HepG2 (cell line): ENCODE data around the gene TMEM116. TPM values are rescaled to one million over a fixed set of nuclear protein-coding genes. Genes with fewer than 3 reads are reported as not detected.

ENCODE experiments used
- BCLAF1 ChIP-seq: fragments of 450-650 bp; IDR thresholded peaks from 2 replicates; pipeline ENCODE4 v1.6.1; 2017; ENCODE audit warnings: mild to moderate bottlenecking
- CENPT ChIP-seq: sonication (generic); formaldehyde crosslinking; IDR thresholded peaks from 2 replicates; pipeline ENCODE4 v1.8.0; 2022; ENCODE audit warnings: low read depth, mild to moderate bottlenecking, moderate library complexity, missing genetic modification reagents
- DBP ChIP-seq: sonication (generic); formaldehyde crosslinking; IDR thresholded peaks from 2 replicates; pipeline ENCODE4 v1.4.0; 2020; ENCODE audit warnings: missing genetic modification reagents; ENCODE audit errors: not compliant biosample characterization
- DMAP1 ChIP-seq: IDR thresholded peaks from 2 replicates; pipeline ENCODE4 v1.6.1; 2016
- GPN1 ChIP-seq: sonication (generic); formaldehyde crosslinking; IDR thresholded peaks from 2 replicates; pipeline ENCODE4 v1.5.1; 2020; ENCODE audit warnings: missing genetic modification reagents, borderline replicate concordance
- HMG20B ChIP-seq: conservative IDR thresholded peaks from 2 replicates; pipeline ENCODE4 v1.6.1; 2016; ENCODE audit warnings: missing genetic modification reagents, missing compliant biosample characterization
- MLLT10 ChIP-seq: sonication (generic); formaldehyde crosslinking; IDR thresholded peaks from 2 replicates; pipeline ENCODE4 v1.4.0; 2020; ENCODE audit warnings: missing genetic modification reagents
- MTA3 ChIP-seq: sonication (generic); formaldehyde crosslinking; IDR thresholded peaks from 2 replicates; pipeline ENCODE4 v1.4.0; 2020; ENCODE audit warnings: missing genetic modification reagents
- NFYC ChIP-seq: IDR thresholded peaks from 2 replicates; pipeline ENCODE4 v1.6.1; 2016; ENCODE audit warnings: missing genetic modification reagents, missing compliant biosample characterization
- TCF7L2 ChIP-seq: IDR thresholded peaks from 2 replicates; pipeline ENCODE4 v1.6.1; 2011; ENCODE audit warnings: mild to moderate bottlenecking, low read depth, low read length, moderate library complexity
- TSC22D2 ChIP-seq: sonication (generic); formaldehyde crosslinking; IDR thresholded peaks from 2 replicates; pipeline ENCODE4 v1.5.1; 2020; ENCODE audit warnings: missing genetic modification reagents, mild to moderate bottlenecking, borderline replicate concordance
- ZFP36 ChIP-seq: fragments of 150-350 bp; IDR thresholded peaks from 2 replicates; pipeline ENCODE4 v1.6.1; 2018; ENCODE audit warnings: borderline replicate concordance, low read length, low read depth; ENCODE audit not compliant: partially characterized antibody
- ZFP36L2 ChIP-seq: sonication (generic); formaldehyde crosslinking; IDR thresholded peaks from 2 replicates; pipeline ENCODE4 v1.4.0; 2020; ENCODE audit warnings: missing genetic modification reagents
- ZKSCAN5 ChIP-seq: sonication (generic); formaldehyde crosslinking; IDR thresholded peaks from 2 replicates; pipeline ENCODE4 v1.5.1; 2020; ENCODE audit warnings: mild to moderate bottlenecking, missing genetic modification reagents
- ZNF275 ChIP-seq: sonication (generic); formaldehyde crosslinking; IDR thresholded peaks from 2 replicates; pipeline ENCODE4 v1.8.0; 2022; ENCODE audit warnings: missing genetic modification reagents, mild to moderate bottlenecking, inconsistent platforms, borderline replicate concordance
- ZSCAN31 ChIP-seq: sonication (generic); formaldehyde crosslinking; IDR thresholded peaks from 2 replicates; pipeline ENCODE4 v1.5.0; 2020; ENCODE audit warnings: low read depth, mild to moderate bottlenecking, missing genetic modification reagents
- polyA plus RNA-seq, 8 experiments: library from polyadenylated mRNA; depleted of rRNA in 3 of 8; stranded (reverse) in 7 of 8; unstranded in 1 of 8; fragments of >200 nt; fragmentation: Illumina TruSeq in 4 of 8; extraction: Trizol in 4 of 8; gene quantifications; 2 replicates each; pipeline versions ENCODE4 v1.2.1 to v1.2.3, GENCODE V29; 2011 to 2016; ENCODE audit warnings: low read depth in 4 of 8, missing spikeins in 1 of 8, mixed read lengths in 1 of 8; ENCODE audit not compliant: insufficient read depth in 1 of 8
- total RNA-seq, 5 experiments: library from RNA; depleted of rRNA; stranded (reverse); fragments of >200 nt; fragmentation: Illumina TruSeq; extraction: Trizol; gene quantifications; 2 replicates each; pipeline ENCODE4 v1.2.3, GENCODE V29; 2016; ENCODE audit warnings: low read depth in 1 of 5
- TF ChIP-seq, protein P1 (sequence below): sonication (generic); formaldehyde crosslinking; IDR thresholded peaks from 2 replicates; pipeline ENCODE4 v1.5.0; 2020; ENCODE audit warnings: missing genetic modification reagents, mild to moderate bottlenecking, borderline replicate concordance
- TF ChIP-seq, protein P2 (sequence below): sonication (generic); formaldehyde crosslinking; IDR thresholded peaks from 2 replicates; pipeline ENCODE4 v1.5.0; 2020; ENCODE audit warnings: mild to moderate bottlenecking, missing genetic modification reagents, borderline replicate concordance

Gene TMEM116
- total and polyA plus RNA-seq, 2 of the 13 experiments (the other 11 are each of a cell fraction or from before 2014, with no cell fraction given) = 14.0 to 17.8 TPM

DNA sequence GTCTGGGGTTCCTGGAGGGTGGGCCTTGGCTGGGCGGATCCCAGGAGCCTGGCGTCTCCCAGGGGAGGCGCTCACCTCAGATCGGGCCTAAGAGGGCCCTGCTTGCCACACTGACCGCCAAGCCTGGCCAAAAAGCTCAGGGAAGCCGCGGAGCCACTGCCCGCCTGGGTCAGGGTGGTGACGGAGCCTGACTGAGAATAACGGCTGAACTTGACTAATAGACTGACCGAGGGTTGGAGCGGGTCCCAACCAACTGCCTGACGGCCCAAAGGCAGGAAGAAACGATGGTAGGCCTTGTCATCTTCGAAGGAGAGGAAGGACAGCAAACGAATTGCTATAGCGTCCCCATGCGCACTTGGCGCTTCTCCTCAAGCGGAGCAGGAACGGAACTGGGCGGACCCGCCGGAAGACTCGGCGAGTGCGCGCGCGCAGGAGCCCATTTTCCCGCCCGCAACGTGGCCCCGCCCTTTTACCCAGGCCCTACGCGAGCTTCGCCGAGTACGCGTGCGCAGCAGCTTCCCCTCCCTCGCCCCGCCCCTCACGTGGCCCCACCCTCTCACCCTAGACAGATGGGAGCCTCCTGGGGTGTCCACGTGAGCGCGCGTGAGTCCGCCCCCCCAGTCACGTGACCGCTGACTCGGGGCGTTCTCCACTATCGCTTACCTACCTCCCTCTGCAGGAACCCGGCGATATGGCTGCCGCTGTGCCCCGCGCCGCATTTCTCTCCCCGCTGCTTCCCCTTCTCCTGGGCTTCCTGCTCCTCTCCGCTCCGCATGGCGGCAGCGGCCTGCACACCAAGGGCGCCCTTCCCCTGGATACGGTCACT lies at the start of gene TMEM116, which contains the start of gene ERP29 (continued):
- no peak for TF ChIP-seq BCLAF1
- TF ChIP-seq ZSCAN31 = no peak
- 0 out of 2 replicates have a peak, but pooled peaks have one; percentile 69 for TF ChIP-seq MLLT10
- TF ChIP-seq GPN1 (CRISPR knock-in tag) = no peak
- no peak for TF ChIP-seq MTA3 (CRISPR knock-in tag)
- TF ChIP-seq, protein P1, sequence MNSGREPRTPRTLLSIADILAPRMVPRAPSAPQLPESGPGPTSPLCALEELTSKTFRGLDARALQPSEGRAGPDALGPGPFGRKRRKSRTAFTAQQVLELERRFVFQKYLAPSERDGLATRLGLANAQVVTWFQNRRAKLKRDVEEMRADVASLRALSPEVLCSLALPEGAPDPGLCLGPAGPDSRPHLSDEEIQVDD = no peak; the same call in 1 of the 2 replicates
- TF ChIP-seq ZFP36L2 (CRISPR knock-in tag) = no peak; the same call in 1 of the 2 replicates
- no peak for TF ChIP-seq TSC22D2 (CRISPR knock-in tag)
- TF ChIP-seq CENPT (CRISPR knock-in tag) = peak; percentile 89
- TF ChIP-seq, protein P2, sequence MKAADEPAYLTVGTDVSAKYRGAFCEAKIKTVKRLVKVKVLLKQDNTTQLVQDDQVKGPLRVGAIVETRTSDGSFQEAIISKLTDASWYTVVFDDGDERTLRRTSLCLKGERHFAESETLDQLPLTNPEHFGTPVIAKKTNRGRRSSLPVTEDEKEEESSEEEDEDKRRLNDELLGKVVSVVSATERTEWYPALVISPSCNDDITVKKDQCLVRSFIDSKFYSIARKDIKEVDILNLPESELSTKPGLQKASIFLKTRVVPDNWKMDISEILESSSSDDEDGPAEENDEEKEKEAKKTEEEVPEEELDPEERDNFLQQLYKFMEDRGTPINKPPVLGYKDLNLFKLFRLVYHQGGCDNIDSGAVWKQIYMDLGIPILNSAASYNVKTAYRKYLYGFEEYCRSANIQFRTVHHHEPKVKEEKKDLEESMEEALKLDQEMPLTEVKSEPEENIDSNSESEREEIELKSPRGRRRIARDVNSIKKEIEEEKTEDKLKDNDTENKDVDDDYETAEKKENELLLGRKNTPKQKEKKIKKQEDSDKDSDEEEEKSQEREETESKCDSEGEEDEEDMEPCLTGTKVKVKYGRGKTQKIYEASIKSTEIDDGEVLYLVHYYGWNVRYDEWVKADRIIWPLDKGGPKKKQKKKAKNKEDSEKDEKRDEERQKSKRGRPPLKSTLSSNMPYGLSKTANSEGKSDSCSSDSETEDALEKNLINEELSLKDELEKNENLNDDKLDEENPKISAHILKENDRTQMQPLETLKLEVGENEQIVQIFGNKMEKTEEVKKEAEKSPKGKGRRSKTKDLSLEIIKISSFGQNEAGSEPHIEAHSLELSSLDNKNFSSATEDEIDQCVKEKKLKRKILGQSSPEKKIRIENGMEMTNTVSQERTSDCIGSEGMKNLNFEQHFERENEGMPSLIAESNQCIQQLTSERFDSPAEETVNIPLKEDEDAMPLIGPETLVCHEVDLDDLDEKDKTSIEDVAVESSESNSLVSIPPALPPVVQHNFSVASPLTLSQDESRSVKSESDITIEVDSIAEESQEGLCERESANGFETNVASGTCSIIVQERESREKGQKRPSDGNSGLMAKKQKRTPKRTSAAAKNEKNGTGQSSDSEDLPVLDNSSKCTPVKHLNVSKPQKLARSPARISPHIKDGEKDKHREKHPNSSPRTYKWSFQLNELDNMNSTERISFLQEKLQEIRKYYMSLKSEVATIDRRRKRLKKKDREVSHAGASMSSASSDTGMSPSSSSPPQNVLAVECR (CRISPR knock-in tag) = peak; percentile 84
- no peak; the same call in none of the 2 replicates for TF ChIP-seq ZNF275 (CRISPR knock-in tag)
- TF ChIP-seq ZKSCAN5 (CRISPR knock-in tag) = no peak
- peak; percentile 81; the same call in 1 of the 2 replicates for TF ChIP-seq DMAP1
- TF ChIP-seq HMG20B (CRISPR knock-in tag) = no peak
- no peak for TF ChIP-seq NFYC (CRISPR knock-in tag)
- TF ChIP-seq TCF7L2 = no peak
- peak; percentile 88 for TF ChIP-seq DBP (CRISPR knock-in tag)
- TF ChIP-seq ZFP36 = no peak
